Neural cell (in vitro differentiated cells): Measurements from ENCODE around the gene C6orf132. TPM values are rescaled to one million over a fixed set of nuclear protein-coding genes. Genes with fewer than 3 reads are reported as not detected.

Experiments used
- H2AFZ ChIP-seq: fragments of 200-600, 300-800 bp; sonication (generic), shearing (Covaris generic); 2 replicates; pipeline ENCODE4 v1.6.0; 2014; ENCODE audit warnings: low read depth, mild to moderate bottlenecking, antibody characterized with exemption, low read length, moderate library complexity
- H3F3A ChIP-seq: fragments of 200-600 bp; shearing (Covaris generic); 2 replicates; pipeline ENCODE4 v1.6.1; 2016; ENCODE audit warnings: mild to moderate bottlenecking, moderate library complexity, mixed read lengths, antibody characterized with exemption, low read length; ENCODE audit not compliant: insufficient read depth, poor library complexity, severe bottlenecking
- H3K27ac ChIP-seq: fragments of 200-600, 300-800 bp; sonication (generic), shearing (Covaris generic); 2 replicates; pipeline ENCODE4 v1.5.1; 2014; ENCODE audit warnings: mild to moderate bottlenecking, low read length, moderate library complexity
- H3K27me3 ChIP-seq: fragments of 300-800, 200-600 bp; sonication (generic), shearing (Covaris generic); 2 replicates; pipeline ENCODE4 v1.6.0; 2014; ENCODE audit warnings: mild to moderate bottlenecking, low read depth, low read length, moderate library complexity; ENCODE audit not compliant: insufficient read depth
- H3K36me3 ChIP-seq: fragments of 300-800, 200-600 bp; sonication (generic), shearing (Covaris generic); 2 replicates; pipeline ENCODE4 v1.5.1; 2014; ENCODE audit warnings: mild to moderate bottlenecking, antibody characterized with exemption, low read length, moderate library complexity; ENCODE audit not compliant: insufficient read depth
- H3K4me2 ChIP-seq: fragments of 300-800, 200-600 bp; sonication (generic), shearing (Covaris generic); 2 replicates; pipeline ENCODE4 v1.6.0; 2014; ENCODE audit warnings: mild to moderate bottlenecking, low read length
- H3K4me3 ChIP-seq: fragments of 300-800, 200-600 bp; sonication (generic), shearing (Covaris generic); 2 replicates; pipeline ENCODE4 v1.5.1; 2014; ENCODE audit warnings: mild to moderate bottlenecking, low read length, moderate library complexity
- H3K79me2 ChIP-seq: fragments of 200-600 bp; shearing (Covaris generic); replicated peaks from 2 replicates; pipeline ENCODE4 v1.6.0; 2014; ENCODE audit warnings: mild to moderate bottlenecking, low read length, moderate library complexity; ENCODE audit not compliant: insufficient read depth
- H3K9ac ChIP-seq: fragments of 300-800, 200-600 bp; sonication (generic), shearing (Covaris generic); 2 replicates; pipeline ENCODE4 v1.6.1; 2016; ENCODE audit warnings: mild to moderate bottlenecking, low read length, mixed read lengths
- H3K9me2 ChIP-seq: fragments of 200-600 bp; shearing (Covaris generic); 2 replicates; pipeline ENCODE4 v1.6.1; 2016; ENCODE audit warnings: mild to moderate bottlenecking, low read length, mixed read lengths; ENCODE audit not compliant: insufficient read depth
- H3K9me3 ChIP-seq: fragments of 200-600, 300-800 bp; sonication (generic), shearing (Covaris generic); 2 replicates; pipeline ENCODE4 v1.6.1; 2016; ENCODE audit warnings: mild to moderate bottlenecking, mixed run types, low read length, moderate library complexity, mixed read lengths
- H4K20me1 ChIP-seq: fragments of 200-600 bp; shearing (Covaris generic); 2 replicates; pipeline ENCODE4 v1.6.1; 2016; ENCODE audit warnings: mild to moderate bottlenecking, mixed run types; ENCODE audit not compliant: insufficient read depth
- CTCF ChIP-seq: fragments of 450-650 bp; IDR thresholded peaks from 2 replicates; pipeline ENCODE4 v1.5.1; 2014; ENCODE audit warnings: antibody characterized with exemption, mild to moderate bottlenecking, moderate library complexity; ENCODE audit not compliant: poor library complexity, severe bottlenecking
- EP300 ChIP-seq: fragments of 450-650 bp; conservative IDR thresholded peaks from 2 replicates; pipeline ENCODE4 v1.6.1; 2014; ENCODE audit warnings: antibody characterized with exemption, mild to moderate bottlenecking, moderate library complexity; ENCODE audit not compliant: poor library complexity, severe bottlenecking
- EZH2 ChIP-seq: fragments of 200-600, 300-800 bp; shearing (Covaris generic), sonication (generic); IDR thresholded peaks from 2 replicates; pipeline ENCODE4 v1.6.1; 2014; ENCODE audit warnings: antibody characterized with exemption, low read length, borderline replicate concordance, mild to moderate bottlenecking; ENCODE audit not compliant: insufficient read depth, poor library complexity, severe bottlenecking
- MXI1 ChIP-seq: fragments of 450-650 bp; conservative IDR thresholded peaks from 2 replicates; pipeline ENCODE4 v1.6.1; 2014; ENCODE audit warnings: antibody characterized with exemption, mild to moderate bottlenecking; ENCODE audit not compliant: poor library complexity, severe bottlenecking
- POLR2AphosphoS5 ChIP-seq: IDR thresholded peaks from 2 replicates; pipeline ENCODE4 v1.6.1; 2012
- RAD21 ChIP-seq: fragments of 450-650 bp; conservative IDR thresholded peaks from 2 replicates; pipeline ENCODE4 v1.6.1; 2014; ENCODE audit warnings: antibody characterized with exemption, mild to moderate bottlenecking, moderate library complexity
- REST ChIP-seq: IDR thresholded peaks from 2 replicates; pipeline ENCODE4 v1.6.1; 2012; ENCODE audit warnings: borderline replicate concordance
- SMC3 ChIP-seq: fragments of 450-650 bp; conservative IDR thresholded peaks from 2 replicates; pipeline ENCODE4 v1.6.1; 2014; ENCODE audit warnings: antibody characterized with exemption, mild to moderate bottlenecking, moderate library complexity; ENCODE audit not compliant: poor library complexity
- TAF1 ChIP-seq: IDR thresholded peaks from 2 replicates; pipeline ENCODE4 v1.6.1; 2012; ENCODE audit warnings: low read depth
- polyA plus RNA-seq: library from polyadenylated mRNA; depleted of rRNA; stranded (reverse); fragments of >200 nt; gene quantifications from 2 replicates; pipeline ENCODE4 v1.2.3, GENCODE V29; 2014

Gene C6orf132
- polyA plus RNA-seq, 1 donor from 2014 or later = not detected

GRCh38 chr6:42125663-42126062 lies 16.8 kb downstream of the C6orf132 start:
- Histone ChIP-seq H3K4me3 (no peak overlapping the region), H2AFZ (no peak overlapping the region), H3K27ac (no peak overlapping the region), H3K27me3 (no peaks in the 10 kb centered on the region), H3K4me2 (no peak overlapping the region), H3K9me3 (no peaks in the 10 kb centered on the region), H3K9ac (no peak overlapping the region), H3K9me2 (no peaks in the 10 kb centered on the region), H3K79me2 (no peaks in the 10 kb centered on the region), H3F3A (no peaks in the 10 kb centered on the region), H3K36me3 (no peaks in the 10 kb centered on the region), H4K20me1 (no peaks in the 10 kb centered on the region)
- TF ChIP-seq POLR2AphosphoS5 (no peak), SMC3 (no peak), TAF1 (no peak), MXI1 (no peak), EZH2 (no peak), CTCF (no peak), RAD21 (no peak), REST (no peak), EP300 (no peak)

GRCh38 chr6:42125231-42125630 lies 17.2 kb downstream of the C6orf132 start:
- no peaks in the 10 kb centered on the region for H3F3A ChIP-seq
- H2AFZ ChIP-seq = no peak overlapping the region
- no peaks in the 10 kb centered on the region for H3K36me3 ChIP-seq
- no peak overlapping the region for H3K4me2 ChIP-seq
- H3K27me3 ChIP-seq = no peaks in the 10 kb centered on the region
- H4K20me1 ChIP-seq = no peaks in the 10 kb centered on the region
- no peaks in the 10 kb centered on the region for H3K9me2 ChIP-seq
- no peak overlapping the region for H3K4me3 ChIP-seq
- H3K9me3 ChIP-seq = no peaks in the 10 kb centered on the region
- TF ChIP-seq EZH2 (no peak), RAD21 (no peak), MXI1 (no peak), EP300 (no peak), TAF1 (no peak), CTCF (no peak), SMC3 (no peak), POLR2AphosphoS5 (no peak), REST (no peak)
- H3K79me2 ChIP-seq = no peaks in the 10 kb centered on the region
- H3K27ac ChIP-seq = no peak overlapping the region
- no peak overlapping the region for H3K9ac ChIP-seq
